ENCODE measurements around the gene SMPD2.

The SMPD2 gene

GRCh38 chr6:109451376-109451775 is 10.9 kb downstream of the SMPD2 start:
- TF ChIP-seq CTCF (conservative IDR thresholded peaks at IDR 0.05) = no peak
- no peak overlapping the region for H3K27ac ChIP-seq

GRCh38 chr6:109452181-109452580 is 11.7 kb downstream of the SMPD2 start:
- no peak for TF ChIP-seq CTCF (conservative IDR thresholded peaks at IDR 0.05)

GRCh38 chr6:109453156-109453555 is 12.6 kb downstream of the SMPD2 start:
- no peak overlapping the region for H3K27ac ChIP-seq
- no peak for TF ChIP-seq CTCF (conservative IDR thresholded peaks at IDR 0.05)

More at GRCh38 chr6:109452181-109452580, 11.7 kb downstream of the SMPD2 start:
- H3K27ac ChIP-seq = no peak overlapping the region

- peak overlapping the region; percentile 78; the same call in 1 of the 2 replicates for H3K27ac ChIP-seq
- no peak for TF ChIP-seq CTCF (conservative IDR thresholded peaks at IDR 0.05)
Observed at GRCh38 chr6:109453594-109454495, 13.3 kb downstream of the SMPD2 start.

- peak overlapping the region; percentile 78; the same call in 1 of the 2 replicates for H3K27ac ChIP-seq
Observed at GRCh38 chr6:109454496-109455436, 14.2 kb downstream of the SMPD2 start.

GRCh38 chr6:109455437-109456110 is 15.1 kb downstream of the SMPD2 start, which contains the start of gene MICAL1:
Gene MICAL1, minus strand, starts transcription at chr6:109455772. Its CDS starts 1,576 bp downstream, at chr6:109454196.
- peak within 1 kb of the TSS; percentile 78 for H3K27ac ChIP-seq
- TF ChIP-seq CTCF (conservative IDR thresholded peaks at IDR 0.05) = peak; percentile 34

More at GRCh38 chr6:109454496-109455436, 14.2 kb downstream of the SMPD2 start:
- no peak for TF ChIP-seq CTCF (conservative IDR thresholded peaks at IDR 0.05)
